Loucy (cell line): Measurements from ENCODE around the gene CCDC146.
"Not testable (repeated sequence)": the region's sequence is repeated elsewhere in the genome, so short reads cannot be mapped to it uniquely, and the experiment has no call there.

Experiments
- H2AFZ ChIP-seq: fragments of 200-600 bp; sonication (generic); 2 replicates; pipeline ENCODE4 v1.6.0; 2016; ENCODE audit warnings: antibody characterized with exemption, mild to moderate bottlenecking, low read length, moderate library complexity
- H3F3A ChIP-seq: fragments of 200-600 bp; 2 replicates; pipeline ENCODE4 v1.6.0; 2016; ENCODE audit warnings: antibody characterized with exemption, low read depth, mild to moderate bottlenecking
- H3K27me3 ChIP-seq: fragments of 200-600 bp; sonication (generic); 2 replicates; pipeline ENCODE4 v1.6.1; 2014; ENCODE audit warnings: low read length, mild to moderate bottlenecking; ENCODE audit not compliant: insufficient read depth, poor library complexity, severe bottlenecking
- H3K36me3 ChIP-seq: fragments of 200-600 bp; sonication (generic); 2 replicates; pipeline ENCODE4 v1.6.1; 2016; ENCODE audit warnings: low read length; ENCODE audit not compliant: insufficient read depth
- H3K4me1 ChIP-seq: fragments of 200-600 bp; sonication (generic); 2 replicates; pipeline ENCODE4 v1.5.1; 2014; ENCODE audit warnings: low read length, mild to moderate bottlenecking; ENCODE audit not compliant: insufficient read depth, poor library complexity, severe bottlenecking
- H3K4me2 ChIP-seq: fragments of 200-600 bp; sonication (generic); 2 replicates; pipeline ENCODE4 v1.6.0; 2014; ENCODE audit warnings: antibody characterized with exemption, low read length, low read depth, mild to moderate bottlenecking; ENCODE audit not compliant: poor library complexity, severe bottlenecking
- H3K4me3 ChIP-seq: fragments of 200-600 bp; sonication (generic); 2 replicates; pipeline ENCODE4 v1.5.1; 2014; ENCODE audit warnings: low read length, mild to moderate bottlenecking, mixed read lengths; ENCODE audit not compliant: poor library complexity, severe bottlenecking
- H3K79me2 ChIP-seq: fragments of 200-600 bp; sonication (generic); 2 replicates; pipeline ENCODE4 v1.6.1; 2014; ENCODE audit warnings: low read length; ENCODE audit not compliant: insufficient read depth
- H3K9ac ChIP-seq: fragments of 200-600 bp; sonication (generic); 2 replicates; pipeline ENCODE4 v1.6.0; 2014; ENCODE audit warnings: mild to moderate bottlenecking, low read depth, low read length, moderate library complexity; ENCODE audit not compliant: poor library complexity, severe bottlenecking
- H3K9me2 ChIP-seq: fragments of 200-600 bp; sonication (generic); replicated peaks from 2 replicates; pipeline ENCODE4 v1.6.1; 2016; ENCODE audit warnings: low read depth, low read length, mixed read lengths
- H3K9me3 ChIP-seq: fragments of 200-600 bp; sonication (generic); 2 replicates; pipeline ENCODE4 v1.6.1; 2014; ENCODE audit warnings: mild to moderate bottlenecking, antibody characterized with exemption, low read length, low read depth; ENCODE audit not compliant: insufficient read depth
- H4K20me1 ChIP-seq: fragments of 200-600 bp; sonication (generic); 2 replicates; pipeline ENCODE4 v1.6.0; 2014; ENCODE audit warnings: antibody characterized with exemption, low read length, mild to moderate bottlenecking; ENCODE audit not compliant: insufficient read depth, poor library complexity, severe bottlenecking
- TF ChIP-seq, protein P1 (sequence below): fragments of 200-600 bp; sonication (generic); conservative IDR thresholded peaks from 2 replicates; pipeline ENCODE4 v1.5.1; 2014; ENCODE audit warnings: mild to moderate bottlenecking, antibody characterized with exemption, low read length

CCDC146 gene

DNA sequence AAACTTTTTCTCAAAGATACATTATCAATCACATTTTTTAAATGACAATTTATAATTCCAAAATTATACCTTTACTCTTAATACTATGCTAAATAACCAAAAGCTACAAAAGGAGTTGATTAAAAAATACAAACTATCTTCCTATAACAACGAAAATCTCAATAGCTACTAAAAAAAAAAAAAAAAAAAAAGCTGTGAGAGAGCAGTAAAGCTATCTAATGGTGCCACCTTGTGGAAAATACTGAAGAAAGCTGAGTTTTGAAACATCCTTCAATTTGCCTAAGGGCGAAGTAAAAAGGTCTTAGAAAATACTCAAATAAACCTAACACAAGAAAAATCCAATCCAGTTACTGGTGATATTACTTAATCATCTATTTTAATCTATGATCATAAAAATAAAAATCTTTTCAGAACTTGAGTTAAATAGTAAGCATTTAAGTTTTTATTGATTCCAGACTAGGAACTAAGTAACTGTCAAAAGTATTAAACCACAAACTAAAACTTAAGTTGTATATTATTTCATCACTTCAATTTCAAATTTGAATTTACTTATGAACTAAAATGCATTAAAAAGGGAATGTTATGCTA is 9.6 kb upstream of the CCDC146 start:
- H3K27me3 ChIP-seq, H3K36me3 ChIP-seq, H3K4me2 ChIP-seq, H4K20me1 ChIP-seq, H3K4me1 ChIP-seq, H3K9me3 ChIP-seq, H3K4me3 ChIP-seq, H3K79me2 ChIP-seq, H3K9ac ChIP-seq, H3F3A ChIP-seq, H2AFZ ChIP-seq, H3K9me2 ChIP-seq: not testable (repeated sequence)
- TF ChIP-seq, protein P1, sequence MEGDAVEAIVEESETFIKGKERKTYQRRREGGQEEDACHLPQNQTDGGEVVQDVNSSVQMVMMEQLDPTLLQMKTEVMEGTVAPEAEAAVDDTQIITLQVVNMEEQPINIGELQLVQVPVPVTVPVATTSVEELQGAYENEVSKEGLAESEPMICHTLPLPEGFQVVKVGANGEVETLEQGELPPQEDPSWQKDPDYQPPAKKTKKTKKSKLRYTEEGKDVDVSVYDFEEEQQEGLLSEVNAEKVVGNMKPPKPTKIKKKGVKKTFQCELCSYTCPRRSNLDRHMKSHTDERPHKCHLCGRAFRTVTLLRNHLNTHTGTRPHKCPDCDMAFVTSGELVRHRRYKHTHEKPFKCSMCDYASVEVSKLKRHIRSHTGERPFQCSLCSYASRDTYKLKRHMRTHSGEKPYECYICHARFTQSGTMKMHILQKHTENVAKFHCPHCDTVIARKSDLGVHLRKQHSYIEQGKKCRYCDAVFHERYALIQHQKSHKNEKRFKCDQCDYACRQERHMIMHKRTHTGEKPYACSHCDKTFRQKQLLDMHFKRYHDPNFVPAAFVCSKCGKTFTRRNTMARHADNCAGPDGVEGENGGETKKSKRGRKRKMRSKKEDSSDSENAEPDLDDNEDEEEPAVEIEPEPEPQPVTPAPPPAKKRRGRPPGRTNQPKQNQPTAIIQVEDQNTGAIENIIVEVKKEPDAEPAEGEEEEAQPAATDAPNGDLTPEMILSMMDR, result peak; percentile 40

DNA sequence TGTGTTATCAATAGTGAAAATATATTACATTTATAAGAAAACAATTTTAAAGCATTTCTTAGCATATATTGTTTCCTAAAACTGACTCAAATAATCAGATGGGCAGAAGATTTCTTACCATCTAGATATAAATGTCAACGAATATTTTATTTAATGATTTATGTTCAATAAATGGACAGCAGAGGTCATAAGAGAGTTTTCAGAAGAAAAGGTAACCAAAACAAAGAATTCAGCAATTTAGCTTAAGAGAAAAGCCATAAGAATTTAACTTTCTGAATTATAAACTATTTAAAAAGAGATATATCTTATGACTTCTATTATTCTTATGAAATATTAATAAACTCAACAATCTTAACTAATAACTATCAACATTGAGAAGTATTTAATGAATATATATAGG is 3.1 kb downstream of the CCDC146 start:
- not testable (repeated sequence) for H3K9ac ChIP-seq, H3K79me2 ChIP-seq, H3K4me2 ChIP-seq, H2AFZ ChIP-seq, H3K9me2 ChIP-seq, H3K36me3 ChIP-seq, H3K9me3 ChIP-seq, H3F3A ChIP-seq, H3K4me1 ChIP-seq, H3K4me3 ChIP-seq, H4K20me1 ChIP-seq, H3K27me3 ChIP-seq

DNA sequence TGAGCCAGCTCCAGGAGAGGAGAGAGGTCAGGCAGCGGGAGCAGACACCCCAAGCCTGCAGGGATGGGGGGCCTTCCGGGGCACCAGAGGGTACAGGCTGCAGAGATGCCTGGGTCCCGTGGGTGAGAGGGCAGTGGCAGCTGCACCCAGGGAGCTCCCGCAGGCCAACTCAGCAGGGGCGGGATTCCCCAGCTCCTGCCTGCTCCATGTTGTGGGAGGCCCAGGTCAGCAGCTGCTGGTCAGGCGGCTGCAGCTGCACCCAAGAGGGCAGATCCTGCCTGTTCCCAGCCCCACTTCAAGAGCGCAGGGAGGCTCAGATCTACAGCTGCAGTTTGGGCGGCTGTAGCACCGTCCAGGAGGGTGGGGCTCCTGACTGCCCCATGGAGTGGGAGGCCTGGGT is 4.6 kb downstream of the CCDC146 start:
- H2AFZ ChIP-seq, H3F3A ChIP-seq, H3K36me3 ChIP-seq, H3K4me2 ChIP-seq, H3K9me3 ChIP-seq, H4K20me1 ChIP-seq, H3K9ac ChIP-seq, H3K9me2 ChIP-seq, H3K27me3 ChIP-seq, H3K79me2 ChIP-seq, H3K4me3 ChIP-seq, H3K4me1 ChIP-seq: not testable (repeated sequence)

DNA sequence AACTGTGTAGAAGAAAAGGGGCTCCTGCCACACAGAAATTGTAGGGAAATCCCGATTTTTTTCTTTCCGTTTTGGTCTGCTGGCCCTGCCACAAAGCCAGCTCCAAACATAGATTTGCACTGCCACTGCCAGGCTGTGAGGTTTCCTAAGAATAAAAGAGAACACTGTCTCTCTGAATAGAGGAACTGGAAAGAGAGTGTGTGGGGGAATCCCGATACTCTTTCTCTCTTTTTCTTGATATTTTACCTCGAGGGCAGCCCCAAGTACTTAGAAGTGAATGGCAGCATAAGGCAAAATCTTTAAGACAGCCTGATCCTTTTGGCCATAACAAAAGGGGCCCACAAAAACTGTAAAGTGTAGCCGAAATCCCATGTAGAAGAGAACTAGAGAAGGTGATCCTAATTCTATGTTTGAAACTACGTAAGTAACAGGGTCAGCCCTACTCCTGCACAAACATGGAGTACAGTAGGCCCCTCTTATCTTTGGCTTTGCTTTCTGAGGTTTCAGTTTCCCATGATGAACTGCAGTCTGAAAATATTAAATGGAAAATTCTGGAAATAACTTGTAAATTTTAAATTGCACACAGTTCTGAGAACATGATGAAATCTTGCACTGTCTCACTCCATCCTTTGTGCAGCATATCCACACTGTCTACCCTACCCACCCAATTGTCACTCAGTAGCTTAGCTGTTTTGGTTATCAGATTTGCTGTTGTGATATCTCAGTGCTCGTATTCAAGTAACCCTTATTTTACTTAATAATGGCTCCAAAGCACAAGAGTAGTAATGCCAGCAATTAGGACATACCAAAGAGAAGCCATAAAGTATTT is 6.4 kb downstream of the CCDC146 start:
- not testable (repeated sequence) for H3K4me1 ChIP-seq, H3K27me3 ChIP-seq, H3K36me3 ChIP-seq, H4K20me1 ChIP-seq, H3K4me3 ChIP-seq, H2AFZ ChIP-seq, H3K9ac ChIP-seq, H3K4me2 ChIP-seq, H3F3A ChIP-seq, H3K9me2 ChIP-seq, H3K79me2 ChIP-seq, H3K9me3 ChIP-seq

DNA sequence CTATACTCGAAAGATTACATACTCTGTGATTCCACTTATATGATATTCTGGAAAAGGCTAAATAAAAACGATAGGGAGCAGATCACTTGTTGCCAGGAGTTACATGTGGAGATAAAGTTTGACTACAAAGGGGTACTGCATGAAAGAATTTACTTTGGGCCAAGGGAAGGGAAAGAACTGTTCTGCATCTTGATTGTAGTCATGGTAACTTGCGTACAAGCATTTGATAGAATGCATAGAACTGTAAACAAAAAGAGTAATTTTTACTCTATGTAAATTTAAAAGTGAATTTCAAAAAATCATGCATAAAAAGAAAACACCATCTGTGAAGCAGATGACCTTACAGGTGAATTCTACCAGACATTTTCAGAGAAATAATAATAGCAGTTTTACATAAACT is 9.4 kb downstream of the CCDC146 start:
- H3K4me3 ChIP-seq, H3K9me3 ChIP-seq, H3K79me2 ChIP-seq, H2AFZ ChIP-seq, H4K20me1 ChIP-seq, H3K36me3 ChIP-seq, H3F3A ChIP-seq, H3K4me2 ChIP-seq, H3K9ac ChIP-seq, H3K27me3 ChIP-seq, H3K4me1 ChIP-seq, H3K9me2 ChIP-seq: not testable (repeated sequence)

DNA sequence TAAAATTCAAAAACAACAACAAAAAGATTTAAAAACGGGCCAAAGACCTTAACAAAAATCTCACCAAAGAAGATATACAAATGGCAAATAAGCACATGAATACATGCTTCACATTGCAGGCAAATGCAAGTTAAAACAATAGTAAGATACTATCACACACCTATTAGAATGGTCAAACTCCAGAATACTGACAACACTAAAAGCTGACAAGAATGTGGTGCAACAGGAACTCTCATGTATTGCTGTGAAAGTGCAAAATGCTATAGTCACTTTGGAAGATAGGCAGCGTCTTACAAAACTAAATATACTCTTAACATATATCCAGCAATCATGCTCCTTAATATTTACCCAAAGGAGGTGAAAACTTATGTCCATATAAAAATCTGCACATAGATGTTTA is 16.3 kb downstream of the CCDC146 start:
- not testable (repeated sequence) for H2AFZ ChIP-seq, H3K4me3 ChIP-seq, H3K9ac ChIP-seq, H3K9me3 ChIP-seq, H3K9me2 ChIP-seq, H4K20me1 ChIP-seq, H3K27me3 ChIP-seq, H3K4me1 ChIP-seq, H3K79me2 ChIP-seq, H3K36me3 ChIP-seq, H3F3A ChIP-seq, H3K4me2 ChIP-seq

DNA sequence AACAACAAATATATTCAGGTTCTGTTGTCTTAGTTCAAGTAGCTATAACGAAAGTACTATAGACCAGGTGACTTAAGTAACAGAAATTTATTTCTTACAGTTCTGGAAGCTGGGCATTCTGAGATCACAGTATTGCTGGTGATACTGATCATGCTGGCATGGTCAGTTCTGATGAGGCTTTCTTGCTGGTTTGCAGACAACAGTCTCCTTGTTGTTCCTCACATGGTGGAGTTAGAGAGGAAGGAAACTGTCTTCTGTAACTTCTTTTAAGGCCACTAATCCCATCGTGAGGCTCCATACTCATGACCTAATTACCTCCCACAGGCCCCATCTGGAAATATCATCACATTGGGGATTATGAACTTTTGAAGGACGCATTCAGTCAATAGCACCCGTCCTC is 17.9 kb downstream of the CCDC146 start:
- not testable (repeated sequence) for H3K9me3 ChIP-seq, H3K9ac ChIP-seq, H4K20me1 ChIP-seq, H3F3A ChIP-seq, H3K79me2 ChIP-seq, H3K9me2 ChIP-seq, H3K4me3 ChIP-seq, H3K27me3 ChIP-seq, H2AFZ ChIP-seq, H3K4me2 ChIP-seq, H3K36me3 ChIP-seq, H3K4me1 ChIP-seq
